Non-pigmented ciliary epithelial cell (primary cell): ENCODE results near the gene ZBTB2.
"Not testable (repeated sequence)": the region's sequence is repeated elsewhere in the genome, so short reads cannot be mapped to it uniquely, and the experiment has no call there.

Experiments
- DNase-seq: peaks from one replicate; pipeline ENCODE4 v3.0.0-alpha.2; 2010; ENCODE audit warnings: low read depth

The ZBTB2 gene

GRCh38 chr6:151370509-151371078 is 20.8 kb downstream of the ZBTB2 start:
- no peak for DNase-seq

GRCh38 chr6:151365233-151365632 is 26.1 kb downstream of the ZBTB2 start:
- DNase-seq: no peak

GRCh38 chr6:151359486-151359885 is 31.9 kb downstream of the ZBTB2 start:
- DNase-seq: no peak

GRCh38 chr6:151358475-151358874 is 32.9 kb downstream of the ZBTB2 start:
- DNase-seq: no peak

GRCh38 chr6:151357758-151358436 is 33.5 kb downstream of the ZBTB2 start:
- DNase-seq: no peak

- DNase-seq: not testable (repeated sequence)
Observed at GRCh38 chr6:151356983-151357382, 34.4 kb downstream of the ZBTB2 start.

- DNase-seq: no peak
Observed at GRCh38 chr6:151353795-151354194, 37.6 kb downstream of the ZBTB2 start.

- no peak for DNase-seq
Observed at GRCh38 chr6:151352410-151353396, 38.7 kb downstream of the ZBTB2 start.

GRCh38 chr6:151351731-151352130 is 39.6 kb downstream of the ZBTB2 start:
- no peak for DNase-seq

- DNase-seq: no peak
Observed at GRCh38 chr6:151351146-151351700, 40.1 kb downstream of the ZBTB2 start.

- DNase-seq: no peak
Observed at GRCh38 chr6:151350442-151351145, 40.8 kb downstream of the ZBTB2 start.

GRCh38 chr6:151349651-151350270 is 41.6 kb downstream of the ZBTB2 start:
- DNase-seq: no peak

- not testable (repeated sequence) for DNase-seq
Observed at GRCh38 chr6:151342750-151343149, 48.6 kb downstream of the ZBTB2 start.

- no peak for DNase-seq
Observed at GRCh38 chr6:151341476-151342195, 49.7 kb downstream of the ZBTB2 start.

GRCh38 chr6:151340219-151340978 is 51.0 kb downstream of the ZBTB2 start:
- DNase-seq: no peak

- no peak for DNase-seq
Observed at GRCh38 chr6:151339369-151339768, 52.0 kb downstream of the ZBTB2 start.

- DNase-seq: no peak
Observed at GRCh38 chr6:151338651-151339200, 52.6 kb downstream of the ZBTB2 start.

GRCh38 chr6:151335930-151336329 is 55.4 kb downstream of the ZBTB2 start:
- DNase-seq: no peak

GRCh38 chr6:151330130-151330696 is 61.1 kb downstream of the ZBTB2 start:
- peak; percentile 27 for DNase-seq
